ENCODE measurements around the gene UNC5A.

GRCh38 chr5:176899946-176900779, 89.8 kb downstream of the UNC5A start:
- TF ChIP-seq, protein P1, sequence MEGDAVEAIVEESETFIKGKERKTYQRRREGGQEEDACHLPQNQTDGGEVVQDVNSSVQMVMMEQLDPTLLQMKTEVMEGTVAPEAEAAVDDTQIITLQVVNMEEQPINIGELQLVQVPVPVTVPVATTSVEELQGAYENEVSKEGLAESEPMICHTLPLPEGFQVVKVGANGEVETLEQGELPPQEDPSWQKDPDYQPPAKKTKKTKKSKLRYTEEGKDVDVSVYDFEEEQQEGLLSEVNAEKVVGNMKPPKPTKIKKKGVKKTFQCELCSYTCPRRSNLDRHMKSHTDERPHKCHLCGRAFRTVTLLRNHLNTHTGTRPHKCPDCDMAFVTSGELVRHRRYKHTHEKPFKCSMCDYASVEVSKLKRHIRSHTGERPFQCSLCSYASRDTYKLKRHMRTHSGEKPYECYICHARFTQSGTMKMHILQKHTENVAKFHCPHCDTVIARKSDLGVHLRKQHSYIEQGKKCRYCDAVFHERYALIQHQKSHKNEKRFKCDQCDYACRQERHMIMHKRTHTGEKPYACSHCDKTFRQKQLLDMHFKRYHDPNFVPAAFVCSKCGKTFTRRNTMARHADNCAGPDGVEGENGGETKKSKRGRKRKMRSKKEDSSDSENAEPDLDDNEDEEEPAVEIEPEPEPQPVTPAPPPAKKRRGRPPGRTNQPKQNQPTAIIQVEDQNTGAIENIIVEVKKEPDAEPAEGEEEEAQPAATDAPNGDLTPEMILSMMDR (IDR thresholded peaks at IDR 0.05; ENCODE audit: borderline replicate concordance, extremely low read depth, low read length, poor library complexity, severe bottlenecking): no peak
- no peak for TF ChIP-seq EZH2 (IDR thresholded peaks at IDR 0.05; ENCODE audit: borderline replicate concordance, low read depth, low read length, severe bottlenecking)
